ENCODE measurements around the gene KCNQ5. TPM values are rescaled to one million over a fixed set of nuclear protein-coding genes. Genes with fewer than 3 reads are reported as not detected.
A peak's percentile ranks its signal among the peaks of the same experiment; 100 is the strongest.

Gene KCNQ5
- total and polyA plus RNA-seq, 9 donors: 0.28 to 0.86 (median 0.57) TPM

GRCh38 chr6:72850469-72850868 is 228.6 kb downstream of the KCNQ5 start:
- Histone ChIP-seq H3K27me3 (ENCODE audit: control insufficient read depth, insufficient read depth, low read length) (no peaks in the 10 kb centered on the region), H3K27ac (ENCODE audit: low read length) (no peak overlapping the region), H3K36me3 (ENCODE audit: control insufficient read depth, insufficient read depth, low read length) (no peaks in the 10 kb centered on the region), H3K4me1 (ENCODE audit: control insufficient read depth, insufficient read depth, low read length) (no peaks in the 10 kb centered on the region), H3K4me3 (ENCODE audit: low read length) (no peak overlapping the region), H3K9me3 (replicated peaks; ENCODE audit: control insufficient read depth, low read depth, low read length) (no peaks in the 10 kb centered on the region)
- WGBS (ENCODE audit: insufficient coverage): no CpG with 5 or more reads among the region's 1 CpG
- no peak for DNase-seq

GRCh38 chr6:72855471-72855870 is 233.6 kb downstream of the KCNQ5 start:
- Histone ChIP-seq H3K27me3 (ENCODE audit: control insufficient read depth, insufficient read depth, low read length) (no peaks in the 10 kb centered on the region), H3K4me3 (ENCODE audit: low read length) (no peak overlapping the region), H3K4me1 (ENCODE audit: control insufficient read depth, insufficient read depth, low read length) (no peaks in the 10 kb centered on the region), H3K36me3 (ENCODE audit: control insufficient read depth, insufficient read depth, low read length) (no peaks in the 10 kb centered on the region), H3K27ac (ENCODE audit: low read length) (no peak overlapping the region), H3K9me3 (replicated peaks; ENCODE audit: control insufficient read depth, low read depth, low read length) (no peaks in the 10 kb centered on the region)
- WGBS (ENCODE audit: insufficient coverage): no CpG with 5 or more reads among the region's 2 CpGs
- no peak for DNase-seq

DNA sequence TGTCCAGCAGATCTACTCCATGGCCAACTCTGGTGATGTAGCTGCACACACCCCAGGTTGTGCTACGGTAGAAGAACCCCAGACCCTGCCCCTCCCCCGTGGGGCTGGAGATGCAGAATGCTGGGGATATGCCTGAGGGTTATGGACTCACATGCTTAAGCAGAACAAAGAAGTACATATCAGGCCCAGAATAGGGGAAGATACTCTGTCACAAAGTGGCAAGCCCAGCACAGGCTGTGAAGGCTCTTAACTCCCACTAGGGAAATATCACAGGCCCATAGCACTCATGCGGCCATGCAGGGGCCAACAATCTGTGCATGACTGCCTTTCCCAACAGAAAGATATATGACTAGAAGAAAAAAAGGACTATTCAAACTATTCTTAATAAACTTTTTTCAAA is 234.9 kb downstream of the KCNQ5 start:
- WGBS (ENCODE audit: insufficient coverage): no CpG with 5 or more reads among the region's 3 CpGs
- Histone ChIP-seq H3K27me3 (ENCODE audit: control insufficient read depth, insufficient read depth, low read length) (no peaks in the 10 kb centered on the region), H3K4me1 (ENCODE audit: control insufficient read depth, insufficient read depth, low read length) (no peaks in the 10 kb centered on the region), H3K9me3 (replicated peaks; ENCODE audit: control insufficient read depth, low read depth, low read length) (no peaks in the 10 kb centered on the region), H3K4me3 (ENCODE audit: low read length) (no peak overlapping the region), H3K27ac (ENCODE audit: low read length) (no peak overlapping the region), H3K36me3 (ENCODE audit: control insufficient read depth, insufficient read depth, low read length) (no peaks in the 10 kb centered on the region)
- DNase-seq: no peak

DNA sequence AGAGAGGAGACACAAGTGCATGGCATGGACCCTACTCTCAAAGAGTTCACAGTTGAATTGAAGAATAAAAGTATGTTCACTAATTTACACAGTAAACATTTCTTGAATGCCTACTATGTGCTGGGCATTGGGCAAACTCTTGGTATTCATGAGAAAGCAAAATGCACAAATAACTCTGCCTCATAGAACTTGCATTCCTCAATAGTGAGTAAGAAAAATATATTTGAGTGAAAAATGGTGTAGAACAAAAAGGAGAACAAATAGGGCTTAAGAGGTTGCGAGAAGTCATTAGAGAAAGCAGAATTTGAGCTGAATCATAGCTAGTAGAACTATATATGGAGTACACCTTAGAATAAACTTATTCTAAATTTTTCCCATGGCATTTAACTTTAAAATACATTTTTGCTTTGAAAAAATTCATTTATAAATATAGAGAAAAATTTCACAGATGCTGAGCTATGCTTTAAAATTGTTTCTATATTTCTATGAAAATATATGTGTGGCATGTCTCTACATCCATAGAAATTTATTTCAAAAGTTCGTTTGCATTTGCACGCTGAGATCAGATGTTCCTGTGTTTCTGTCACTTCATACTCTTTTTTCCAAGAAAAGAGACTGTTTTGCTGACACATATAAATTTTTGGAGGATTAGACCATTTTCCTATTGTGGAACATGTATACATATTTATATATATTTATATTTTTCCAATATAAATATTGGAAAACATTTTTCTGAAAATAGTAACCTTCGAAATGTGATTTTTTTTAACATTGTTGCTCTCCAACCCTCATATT is 236.1 kb downstream of the KCNQ5 start:
- H3K27me3 ChIP-seq (ENCODE audit: control insufficient read depth, insufficient read depth, low read length): no peaks in the 10 kb centered on the region
- no peak overlapping the region for H3K4me3 ChIP-seq (ENCODE audit: low read length)
- no peaks in the 10 kb centered on the region for H3K36me3 ChIP-seq (ENCODE audit: control insufficient read depth, insufficient read depth, low read length)
- no peaks in the 10 kb centered on the region for H3K4me1 ChIP-seq (ENCODE audit: control insufficient read depth, insufficient read depth, low read length)
- H3K9me3 ChIP-seq (replicated peaks; ENCODE audit: control insufficient read depth, low read depth, low read length): no peaks in the 10 kb centered on the region
- WGBS (ENCODE audit: insufficient coverage): no CpG with 5 or more reads among the region's 4 CpGs
- no peak overlapping the region for H3K27ac ChIP-seq (ENCODE audit: low read length)
- DNase-seq: no peak

DNA sequence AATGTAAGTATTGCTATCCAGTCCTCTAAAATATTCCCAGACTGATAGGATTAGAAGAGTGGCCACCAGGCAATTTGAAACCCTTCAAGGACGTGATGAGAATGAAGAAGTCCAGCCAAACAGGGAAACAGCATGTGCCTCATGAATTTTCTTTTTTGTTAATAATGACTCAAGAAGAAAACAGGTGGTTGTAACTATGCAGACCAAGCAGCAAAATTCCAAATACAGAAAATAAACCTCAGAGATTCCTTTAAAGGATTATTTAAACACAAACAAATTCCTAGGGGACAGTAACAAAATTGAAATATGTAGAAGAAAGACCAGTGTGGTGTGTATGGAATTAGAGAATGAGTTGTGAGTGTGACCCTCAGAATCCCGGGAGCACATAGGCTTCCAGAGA is 239.2 kb downstream of the KCNQ5 start:
- no peaks in the 10 kb centered on the region for H3K4me1 ChIP-seq (ENCODE audit: control insufficient read depth, insufficient read depth, low read length)
- 0% methylated on average over 1 of the region's 2 CpGs for WGBS (ENCODE audit: insufficient coverage)
- peak; percentile 8 for DNase-seq

DNA sequence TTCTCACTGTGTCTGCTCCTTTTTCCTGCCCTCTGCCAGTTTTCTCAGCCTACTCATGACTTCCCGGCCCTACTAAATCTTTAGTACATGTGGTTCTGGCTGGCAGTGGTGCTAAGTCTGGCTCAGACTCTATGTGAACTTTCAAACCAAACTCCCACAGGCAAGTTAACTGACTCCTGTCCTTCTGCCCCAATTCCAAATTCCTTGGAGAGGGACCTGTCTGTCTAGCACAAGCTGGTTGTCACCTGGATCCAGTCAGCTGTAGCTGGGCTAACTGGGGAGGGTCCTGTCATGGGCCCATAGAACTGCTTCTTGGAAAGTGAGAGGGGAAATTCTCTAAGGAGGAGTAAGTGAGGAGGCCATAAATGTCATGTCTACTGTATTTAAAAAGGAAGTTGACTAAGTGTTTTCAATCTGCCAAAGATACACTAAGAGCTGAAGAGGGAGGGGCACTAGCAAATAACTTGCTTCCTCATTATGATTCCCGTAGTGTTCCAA is 240.1 kb downstream of the KCNQ5 start:
- Histone ChIP-seq H3K36me3 (ENCODE audit: control insufficient read depth, insufficient read depth, low read length) (no peaks in the 10 kb centered on the region), H3K27me3 (ENCODE audit: control insufficient read depth, insufficient read depth, low read length) (no peaks in the 10 kb centered on the region), H3K9me3 (replicated peaks; ENCODE audit: control insufficient read depth, low read depth, low read length) (no peaks in the 10 kb centered on the region), H3K4me3 (ENCODE audit: low read length) (no peak overlapping the region), H3K27ac (ENCODE audit: low read length) (no peak overlapping the region), H3K4me1 (ENCODE audit: control insufficient read depth, insufficient read depth, low read length) (no peaks in the 10 kb centered on the region)
- WGBS (ENCODE audit: insufficient coverage): 80% methylated on average over 1 of the region's 2 CpGs
- DNase-seq: peak; percentile 35

More for the DNA sequence above, 239.2 kb downstream of the KCNQ5 start:
- Histone ChIP-seq H3K4me3 (ENCODE audit: low read length) (no peak overlapping the region), H3K9me3 (replicated peaks; ENCODE audit: control insufficient read depth, low read depth, low read length) (no peaks in the 10 kb centered on the region), H3K27ac (ENCODE audit: low read length) (no peak overlapping the region), H3K27me3 (ENCODE audit: control insufficient read depth, insufficient read depth, low read length) (no peaks in the 10 kb centered on the region), H3K36me3 (ENCODE audit: control insufficient read depth, insufficient read depth, low read length) (no peaks in the 10 kb centered on the region)

GRCh38 chr6:72863131-72863530 is 241.3 kb downstream of the KCNQ5 start:
- Histone ChIP-seq H3K4me3 (ENCODE audit: low read length) (no peak overlapping the region), H3K36me3 (ENCODE audit: control insufficient read depth, insufficient read depth, low read length) (no peaks in the 10 kb centered on the region), H3K9me3 (replicated peaks; ENCODE audit: control insufficient read depth, low read depth, low read length) (no peaks in the 10 kb centered on the region), H3K4me1 (ENCODE audit: control insufficient read depth, insufficient read depth, low read length) (no peaks in the 10 kb centered on the region), H3K27me3 (ENCODE audit: control insufficient read depth, insufficient read depth, low read length) (no peaks in the 10 kb centered on the region), H3K27ac (ENCODE audit: low read length) (no peak overlapping the region)
- no CpG with 5 or more reads among the region's 1 CpG for WGBS (ENCODE audit: insufficient coverage)
- peak; percentile 7 for DNase-seq

DNA sequence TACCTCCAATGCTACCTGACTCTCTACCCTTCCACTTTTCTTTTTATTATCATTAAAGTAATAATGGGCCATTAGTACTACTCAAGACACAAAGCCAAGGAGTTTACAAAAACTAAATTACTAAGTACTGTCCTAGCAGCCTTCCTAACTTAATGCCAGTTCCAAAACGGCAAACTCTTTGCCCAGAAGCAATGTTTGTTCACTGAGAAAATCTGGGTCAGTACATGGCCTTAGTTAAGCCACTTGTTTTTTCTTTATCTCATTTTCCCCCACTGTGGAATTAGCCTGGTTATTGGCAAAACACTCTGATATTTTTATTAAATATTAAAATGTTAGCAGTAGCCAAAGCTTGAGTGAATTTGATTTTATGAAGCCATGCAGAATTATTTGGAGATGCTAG is 242.4 kb downstream of the KCNQ5 start:
- no CpG with 5 or more reads among the region's 1 CpG for WGBS (ENCODE audit: insufficient coverage)

DNA sequence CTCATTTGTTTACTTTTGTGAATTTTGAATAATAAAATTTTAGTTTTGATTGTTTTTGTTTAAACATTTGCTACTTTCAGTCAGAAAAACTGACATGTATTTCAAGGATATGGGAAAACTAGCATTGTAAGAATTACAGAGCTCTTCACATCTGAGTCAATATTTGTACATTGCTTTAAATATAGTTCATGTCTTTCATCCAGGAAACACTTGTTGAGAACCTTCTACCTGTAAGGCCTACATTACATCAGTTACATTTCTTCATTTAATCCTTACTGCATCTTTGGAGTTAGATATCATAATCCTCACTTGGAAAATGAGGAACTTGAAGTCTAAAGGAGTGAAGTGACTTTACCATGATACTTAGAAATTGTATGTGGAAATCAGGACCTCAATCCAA is 242.9 kb downstream of the KCNQ5 start:
- H3K4me1 ChIP-seq (ENCODE audit: control insufficient read depth, insufficient read depth, low read length): no peaks in the 10 kb centered on the region
- H3K27ac ChIP-seq (ENCODE audit: low read length): no peak overlapping the region
- H3K4me3 ChIP-seq (ENCODE audit: low read length): no peak overlapping the region

More for the DNA sequence above, 242.4 kb downstream of the KCNQ5 start:
- no peaks in the 10 kb centered on the region for H3K36me3 ChIP-seq (ENCODE audit: control insufficient read depth, insufficient read depth, low read length)
- H3K9me3 ChIP-seq (replicated peaks; ENCODE audit: control insufficient read depth, low read depth, low read length): no peaks in the 10 kb centered on the region
- DNase-seq: no peak
- no peak overlapping the region for H3K4me3 ChIP-seq (ENCODE audit: low read length)
- no peaks in the 10 kb centered on the region for H3K27me3 ChIP-seq (ENCODE audit: control insufficient read depth, insufficient read depth, low read length)
- no peaks in the 10 kb centered on the region for H3K4me1 ChIP-seq (ENCODE audit: control insufficient read depth, insufficient read depth, low read length)
- no peak overlapping the region for H3K27ac ChIP-seq (ENCODE audit: low read length)

DNA sequence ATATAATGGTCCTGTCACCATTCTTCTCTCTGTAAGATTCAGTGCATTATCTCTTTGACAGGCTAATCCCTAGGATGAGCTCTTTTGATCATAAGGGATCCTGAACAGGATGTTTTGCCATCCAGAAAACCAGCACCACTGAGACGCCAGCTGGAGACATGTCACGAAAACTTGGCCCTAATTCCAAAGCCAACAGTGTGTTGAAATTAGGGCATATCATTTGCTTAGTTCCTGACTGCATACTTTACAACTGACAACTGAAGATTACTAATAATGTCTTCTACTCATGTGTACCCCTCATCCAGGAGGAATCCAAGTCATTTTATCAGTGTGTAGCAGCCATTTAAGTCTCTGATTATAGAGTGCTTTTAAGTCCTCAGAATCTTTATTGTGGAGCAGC is 243.6 kb downstream of the KCNQ5 start:
- WGBS (ENCODE audit: insufficient coverage): no CpG with 5 or more reads among the region's 2 CpGs
- H3K27ac ChIP-seq (ENCODE audit: low read length): no peak overlapping the region
- H3K9me3 ChIP-seq (replicated peaks; ENCODE audit: control insufficient read depth, low read depth, low read length): no peaks in the 10 kb centered on the region
- H3K36me3 ChIP-seq (ENCODE audit: control insufficient read depth, insufficient read depth, low read length): no peaks in the 10 kb centered on the region
- no peaks in the 10 kb centered on the region for H3K27me3 ChIP-seq (ENCODE audit: control insufficient read depth, insufficient read depth, low read length)
- DNase-seq: no peak
- H3K4me3 ChIP-seq (ENCODE audit: low read length): no peak overlapping the region
- H3K4me1 ChIP-seq (ENCODE audit: control insufficient read depth, insufficient read depth, low read length): no peaks in the 10 kb centered on the region

More for the DNA sequence above, 242.9 kb downstream of the KCNQ5 start:
- Histone ChIP-seq H3K9me3 (replicated peaks; ENCODE audit: control insufficient read depth, low read depth, low read length) (no peaks in the 10 kb centered on the region), H3K36me3 (ENCODE audit: control insufficient read depth, insufficient read depth, low read length) (no peaks in the 10 kb centered on the region), H3K27me3 (ENCODE audit: control insufficient read depth, insufficient read depth, low read length) (no peaks in the 10 kb centered on the region)
- DNase-seq: no peak
